Activated naive CD8-positive, alpha-beta T cell treated with anti-CD3 and anti-CD28 coated beads, Interleukin-2, amount 50 U/mL, for 24 hours (primary cell): ENCODE results near the gene TCP11X2.
"Not testable (repeated sequence)": the region's sequence is repeated elsewhere in the genome, so short reads cannot be mapped to it uniquely, and the experiment has no call there.

Source experiments
- ATAC-seq: fragments of 150-1000 bp; cut with Tn5 transposase; one replicate; pipeline ENCODE4 v1.10.0; 2021
- DNase-seq: peaks from one replicate; pipeline ENCODE4 v3.0.0; 2021
- H3K27ac Mint-ChIP-seq: one replicate; pipeline ENCODE4 v1.8.0; 2021; ENCODE audit warnings: mild to moderate bottlenecking, mixed read lengths
- H3K27me3 Mint-ChIP-seq: one replicate; pipeline ENCODE4 v1.8.0; 2021; ENCODE audit warnings: mixed read lengths
- H3K36me3 Mint-ChIP-seq: one replicate; pipeline ENCODE4 v1.8.0; 2021; ENCODE audit warnings: low read depth, mixed read lengths
- H3K4me1 Mint-ChIP-seq: one replicate; pipeline ENCODE4 v1.8.0; 2021; ENCODE audit warnings: mixed read lengths
- H3K4me3 Mint-ChIP-seq: one replicate; pipeline ENCODE4 v1.8.0; 2021; ENCODE audit warnings: mild to moderate bottlenecking, moderate library complexity, mixed read lengths
- H3K9me3 Mint-ChIP-seq: one replicate; pipeline ENCODE4 v1.8.0; 2021; ENCODE audit warnings: mixed read lengths

The TCP11X2 gene

DNA sequence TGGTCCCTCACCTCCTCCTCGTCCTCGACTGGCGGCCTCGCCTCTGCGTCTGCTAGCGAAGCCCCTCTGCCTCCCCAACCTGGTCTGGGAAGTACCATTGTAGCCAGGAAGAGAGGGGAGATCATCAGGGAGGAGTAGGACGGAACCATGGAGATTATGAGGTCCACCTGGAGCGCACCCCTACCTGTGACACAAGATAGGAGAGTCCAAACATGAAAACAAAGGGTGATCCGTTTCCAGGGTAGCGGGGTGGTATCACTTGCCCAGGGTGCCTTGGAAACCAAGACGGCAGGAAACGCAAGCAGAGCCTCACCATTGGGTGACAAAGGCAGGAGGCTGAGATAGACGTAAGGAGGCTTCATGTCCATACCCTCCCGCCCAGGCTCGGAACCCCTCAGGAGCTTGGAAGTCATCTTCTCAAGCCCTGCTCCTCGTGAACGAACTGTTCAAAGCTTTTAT lies at the start of gene TCP11X2:
Gene TCP11X2 (minus strand): TSS at position 51 of the 459 bp plus-strand sequence.
- ATAC-seq, H3K4me3 Mint-ChIP-seq, H3K27ac Mint-ChIP-seq, H3K4me1 Mint-ChIP-seq, H3K36me3 Mint-ChIP-seq, H3K27me3 Mint-ChIP-seq, DNase-seq, H3K9me3 Mint-ChIP-seq: not testable (repeated sequence)

DNA sequence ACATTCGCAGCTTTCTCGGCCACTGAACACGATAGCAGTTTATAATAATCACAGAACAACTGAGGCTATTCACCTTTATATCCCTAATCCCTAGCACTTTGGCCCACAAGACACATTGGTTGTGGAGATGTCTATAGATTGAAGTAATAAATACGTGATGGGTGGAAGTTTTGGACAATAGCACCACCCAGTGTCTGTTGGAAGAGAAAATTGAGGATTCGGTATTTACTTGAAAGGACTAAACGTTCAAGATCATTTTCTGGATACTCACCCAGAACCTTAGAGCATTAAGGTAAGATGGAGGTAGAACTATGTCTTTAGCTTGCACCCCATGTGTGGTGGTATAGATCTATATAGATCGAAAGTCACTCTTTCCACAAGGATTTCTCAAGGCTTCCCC lies 45.7 kb upstream of the TCP11X2 start:
- peaks cover 34% of the 10 kb centered on the region for H3K27me3 Mint-ChIP-seq
- peaks cover 9% of the 10 kb centered on the region for H3K4me1 Mint-ChIP-seq
- ATAC-seq (no peak), DNase-seq (no peak)
- H3K9me3 Mint-ChIP-seq = no peaks in the 10 kb centered on the region
- H3K27ac Mint-ChIP-seq = no peak overlapping the region
- H3K4me3 Mint-ChIP-seq = no peak overlapping the region
- H3K36me3 Mint-ChIP-seq = no peaks in the 10 kb centered on the region

DNA sequence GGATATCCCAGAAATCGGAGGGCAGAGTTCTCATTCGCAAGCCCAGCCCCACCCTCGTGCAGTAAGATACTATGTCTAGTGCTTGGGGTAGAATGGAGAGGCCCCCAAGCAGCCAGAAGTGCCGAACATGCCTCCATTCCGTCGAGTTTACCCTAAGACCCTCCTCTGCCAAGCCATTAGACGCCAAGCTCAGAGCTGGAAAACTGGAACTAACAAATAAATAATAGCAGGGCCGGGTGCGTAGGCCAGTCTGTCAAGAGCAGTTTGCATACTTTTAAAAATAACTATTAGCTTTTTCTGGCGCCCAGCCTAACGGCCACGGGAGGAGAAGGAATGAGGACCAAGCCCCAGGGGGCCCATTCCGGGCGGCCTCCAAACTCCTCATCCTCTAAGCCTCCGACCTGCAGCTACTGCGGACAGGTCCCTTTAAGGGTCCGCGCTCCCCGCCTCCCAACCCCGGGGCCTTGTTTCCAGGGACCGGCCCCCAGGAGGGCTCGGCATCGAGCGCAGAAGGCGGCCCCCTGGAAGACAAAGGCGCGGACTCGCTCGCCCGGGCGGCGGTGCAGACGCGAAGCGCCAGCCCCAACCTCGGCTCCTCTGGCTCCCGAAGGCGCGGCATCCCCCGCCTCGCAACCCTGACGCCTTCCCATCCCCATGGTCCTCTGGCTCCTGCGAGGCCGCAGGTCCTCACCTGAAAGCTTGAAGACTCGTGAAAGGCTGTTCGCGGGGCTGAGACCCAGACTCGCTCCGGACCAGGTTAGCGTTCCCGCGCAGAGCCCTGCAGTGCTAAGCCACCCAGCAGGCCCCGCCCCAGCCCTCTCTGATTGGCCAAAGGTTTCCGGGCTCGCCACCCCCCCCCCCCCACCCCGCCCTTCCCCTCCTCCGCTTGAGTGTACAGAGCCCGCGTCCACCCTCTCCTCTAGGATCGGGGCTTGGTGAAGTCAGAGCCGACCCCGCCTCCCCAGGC lies 44.6 kb upstream of the TCP11X2 start, which contains the start of gene TMSB15A:
Gene TMSB15A (minus strand): TSS at position 765 of the 967 bp plus-strand sequence.
- H3K36me3 Mint-ChIP-seq = no peaks in the 10 kb centered on the region
- DNase-seq (peak; percentile 50), ATAC-seq (peak; percentile 92)
- no peaks in the 10 kb centered on the region for H3K9me3 Mint-ChIP-seq
- peaks cover 9% of the 10 kb centered on the region for H3K4me1 Mint-ChIP-seq
- H3K4me3 Mint-ChIP-seq = peak within 1 kb of the TSS; percentile 74
- H3K27me3 Mint-ChIP-seq = peaks cover 34% of the 10 kb centered on the region
- no peak within 1 kb of the TSS for H3K27ac Mint-ChIP-seq

DNA sequence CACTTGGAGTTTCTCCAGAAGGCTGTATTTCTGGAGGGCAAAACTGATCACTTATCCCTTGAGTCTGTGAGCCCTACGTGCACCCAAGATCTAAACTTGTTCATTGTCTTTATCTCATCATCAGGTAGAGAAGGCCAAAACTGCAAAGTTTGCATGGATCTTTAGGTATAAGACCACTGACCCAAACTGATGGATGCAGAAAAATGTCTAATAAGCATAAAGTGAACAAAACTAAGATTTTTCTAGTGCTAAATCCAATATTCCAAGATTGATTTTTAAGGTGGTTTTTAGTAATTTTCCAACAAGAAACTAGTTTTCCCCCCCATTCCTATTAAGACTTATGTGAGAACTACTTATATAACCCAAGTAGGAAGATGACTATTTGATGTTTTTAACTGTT lies 42.9 kb upstream of the TCP11X2 start:
- H3K4me1 Mint-ChIP-seq = peaks cover 9% of the 10 kb centered on the region
- H3K27ac Mint-ChIP-seq = no peak overlapping the region
- H3K4me3 Mint-ChIP-seq = no peak overlapping the region
- ATAC-seq (no peak), DNase-seq (no peak)
- H3K27me3 Mint-ChIP-seq = peaks cover 40% of the 10 kb centered on the region
- no peaks in the 10 kb centered on the region for H3K9me3 Mint-ChIP-seq
- no peaks in the 10 kb centered on the region for H3K36me3 Mint-ChIP-seq

DNA sequence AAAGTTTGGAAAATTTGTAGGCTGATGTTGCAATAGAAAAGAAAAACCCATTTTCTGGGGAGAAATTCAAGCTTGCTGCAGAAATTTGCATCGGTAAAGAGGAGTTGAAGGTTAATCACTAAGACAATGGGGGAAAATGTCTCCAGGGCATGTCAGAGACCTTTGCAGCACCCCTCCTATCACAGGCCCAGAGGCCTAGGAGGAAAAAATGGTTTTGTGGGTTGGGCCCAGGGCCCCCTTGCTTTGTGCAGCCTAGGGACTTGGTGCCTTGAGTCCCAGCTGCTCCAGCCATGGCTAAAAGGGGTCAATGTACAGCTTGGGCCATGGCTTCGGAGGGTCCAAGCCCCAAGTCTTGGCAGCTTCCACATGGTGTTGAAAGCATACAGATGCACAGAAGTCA lies 27.1 kb upstream of the TCP11X2 start:
- peaks cover 4% of the 10 kb centered on the region for H3K27me3 Mint-ChIP-seq
- no peak overlapping the region for H3K4me3 Mint-ChIP-seq
- no peaks in the 10 kb centered on the region for H3K4me1 Mint-ChIP-seq
- DNase-seq (no peak), ATAC-seq (no peak)
- H3K36me3 Mint-ChIP-seq = no peaks in the 10 kb centered on the region
- H3K9me3 Mint-ChIP-seq = no peaks in the 10 kb centered on the region
- H3K27ac Mint-ChIP-seq = no peak overlapping the region

DNA sequence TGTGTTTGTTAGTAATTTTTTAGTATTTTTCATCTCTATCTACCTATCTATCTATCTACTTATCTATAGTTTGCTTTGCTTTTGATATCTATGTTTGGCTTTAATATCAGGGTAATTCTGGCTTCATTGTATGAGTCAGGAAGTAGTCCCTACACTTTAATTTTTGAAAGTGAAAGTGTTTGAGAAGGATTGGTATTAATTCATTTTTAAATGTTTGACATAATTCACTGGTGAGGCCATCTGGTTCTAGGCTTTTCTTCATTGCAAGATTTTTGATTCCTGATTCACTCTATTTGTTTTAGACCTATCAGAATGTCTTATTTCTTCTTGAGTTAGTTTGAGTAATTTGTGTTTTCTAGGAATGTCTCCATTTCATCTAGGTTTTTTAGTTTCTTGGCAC lies 20.2 kb upstream of the TCP11X2 start:
- Mint-ChIP-seq H3K36me3 (no peaks in the 10 kb centered on the region), H3K4me1 (peaks cover 1% of the 10 kb centered on the region), H3K27ac (no peak overlapping the region), H3K9me3 (no peaks in the 10 kb centered on the region), H3K4me3 (no peak overlapping the region), H3K27me3 (no peaks in the 10 kb centered on the region)
- ATAC-seq (no peak), DNase-seq (no peak)

DNA sequence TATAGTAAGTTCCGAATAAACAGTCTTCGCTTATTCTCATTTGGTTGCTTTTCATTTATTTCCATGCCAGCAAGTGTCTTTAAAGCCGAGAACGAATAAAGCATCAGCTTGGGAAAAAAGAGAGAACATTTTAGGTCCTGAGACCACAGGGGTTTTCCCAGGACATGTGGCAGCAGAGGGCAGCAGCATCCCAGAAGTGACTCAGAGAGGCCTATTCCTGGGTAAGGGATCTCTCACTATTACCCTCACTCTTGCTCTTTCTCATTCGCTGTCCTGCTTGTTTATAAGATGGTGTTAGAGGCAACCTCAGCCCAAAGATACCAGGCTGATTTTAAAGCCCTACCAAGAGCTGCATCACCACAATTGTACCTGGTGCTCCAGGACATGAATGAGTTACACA lies 7.2 kb upstream of the TCP11X2 start:
- not testable (repeated sequence) for H3K4me3 Mint-ChIP-seq, H3K4me1 Mint-ChIP-seq, H3K27ac Mint-ChIP-seq, H3K36me3 Mint-ChIP-seq, H3K27me3 Mint-ChIP-seq, H3K9me3 Mint-ChIP-seq, DNase-seq, ATAC-seq

DNA sequence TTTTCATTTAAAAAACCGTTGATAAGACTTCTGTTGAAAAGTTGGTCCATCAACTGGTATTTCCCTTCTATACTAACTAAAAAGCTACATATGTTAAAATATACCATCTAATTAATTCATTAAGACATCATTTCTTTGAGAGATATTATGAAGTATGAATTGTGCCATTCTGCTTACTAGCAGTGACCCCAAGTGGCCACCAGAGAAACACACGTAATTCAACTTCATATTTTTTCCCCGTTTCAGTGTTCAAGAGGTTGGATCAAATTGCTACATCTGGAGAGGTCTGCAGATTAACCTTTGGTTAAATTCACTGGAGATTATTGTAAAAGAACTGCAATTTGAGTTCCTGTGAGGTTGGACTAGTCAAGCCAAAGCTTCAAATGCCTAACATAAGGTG lies 1.4 kb downstream of the TCP11X2 start:
- not testable (repeated sequence) for H3K4me1 Mint-ChIP-seq, DNase-seq, H3K27me3 Mint-ChIP-seq, ATAC-seq, H3K27ac Mint-ChIP-seq, H3K9me3 Mint-ChIP-seq, H3K36me3 Mint-ChIP-seq, H3K4me3 Mint-ChIP-seq

DNA sequence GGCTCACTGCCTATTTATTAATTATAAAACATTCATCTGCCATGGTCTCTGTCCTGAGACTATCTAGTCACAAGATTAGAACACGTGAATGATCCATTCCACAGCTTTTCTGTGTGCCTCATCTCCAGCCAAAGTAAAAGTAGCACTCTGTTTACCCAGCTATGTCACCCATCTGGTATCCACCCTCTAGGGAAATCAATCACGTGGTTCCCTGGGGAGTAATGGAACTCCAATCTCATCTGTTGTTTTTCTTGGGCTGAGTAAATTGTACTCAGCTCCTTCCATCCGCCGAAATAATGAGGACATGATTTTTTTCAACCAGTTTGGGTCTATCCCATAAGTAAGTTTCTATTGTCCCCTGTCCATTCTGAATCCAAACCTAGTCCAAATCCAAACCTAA lies 13.0 kb downstream of the TCP11X2 start:
- H3K4me3 Mint-ChIP-seq, H3K27ac Mint-ChIP-seq, DNase-seq, H3K9me3 Mint-ChIP-seq, H3K27me3 Mint-ChIP-seq, ATAC-seq, H3K36me3 Mint-ChIP-seq, H3K4me1 Mint-ChIP-seq: not testable (repeated sequence)

DNA sequence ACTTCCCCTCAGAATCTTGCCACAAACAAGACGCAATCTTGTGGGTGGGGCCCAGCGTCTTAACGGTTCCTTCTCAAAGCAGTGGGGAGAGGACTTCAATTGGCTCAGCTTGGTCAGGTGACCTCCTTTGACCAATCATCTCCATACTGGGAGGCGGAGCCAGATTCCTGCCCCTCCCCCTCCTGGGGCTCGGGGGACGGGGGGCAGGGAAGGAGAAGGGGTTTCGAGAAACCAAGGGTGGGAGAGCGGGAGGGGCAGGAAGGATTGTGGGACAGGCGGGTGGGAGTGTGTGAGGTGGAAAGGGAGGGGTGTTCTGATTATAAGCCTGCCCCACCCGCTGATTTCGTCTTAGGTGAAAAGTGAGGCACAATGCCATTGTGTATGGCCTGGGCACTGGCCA lies 31.7 kb downstream of the TCP11X2 start, which contains the start of gene NXF2B:
Gene NXF2B (minus strand): TSS at position 101 of the 400 bp plus-strand sequence. CDS start 59,972 bp downstream, outside the sequence.
- H3K36me3 Mint-ChIP-seq, H3K4me1 Mint-ChIP-seq, H3K9me3 Mint-ChIP-seq, ATAC-seq, H3K4me3 Mint-ChIP-seq, H3K27ac Mint-ChIP-seq, H3K27me3 Mint-ChIP-seq, DNase-seq: not testable (repeated sequence)

DNA sequence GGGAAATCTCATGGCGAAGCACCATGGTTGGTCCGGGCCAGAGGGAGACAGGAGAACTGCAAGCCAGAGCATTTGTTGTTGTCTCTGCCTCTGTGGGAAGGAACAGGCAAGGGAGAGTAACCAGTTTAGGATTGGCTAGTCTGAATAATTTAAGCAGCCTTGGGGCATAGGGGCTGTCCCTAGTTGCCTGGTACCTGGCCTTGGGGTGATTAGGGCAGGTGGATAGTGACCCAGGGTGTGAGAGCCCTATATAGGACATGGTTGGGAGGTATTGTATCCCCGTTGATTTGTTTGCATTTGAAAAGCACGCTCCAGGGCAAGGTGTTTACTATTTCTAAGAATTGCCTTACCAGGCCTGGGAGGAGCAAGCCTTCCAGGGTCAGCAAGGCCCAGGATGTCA lies 57.1 kb downstream of the TCP11X2 start:
- H3K27me3 Mint-ChIP-seq, DNase-seq, ATAC-seq, H3K4me3 Mint-ChIP-seq, H3K27ac Mint-ChIP-seq, H3K4me1 Mint-ChIP-seq, H3K36me3 Mint-ChIP-seq, H3K9me3 Mint-ChIP-seq: not testable (repeated sequence)
